Measurements from ENCODE around the gene PTPRU.

Gene PTPRU

GRCh38 chr1:29349871-29350491 lies 113.7 kb downstream of the PTPRU start:
- H3K9ac ChIP-seq (ENCODE audit: low read depth, low read length), result no peak overlapping the region
- no peaks in the 10 kb centered on the region for H3K4me1 ChIP-seq (ENCODE audit: insufficient read depth, low read length)
- no peak overlapping the region for H3K27ac ChIP-seq (ENCODE audit: low read length)
- no peaks in the 10 kb centered on the region for H3K36me3 ChIP-seq (ENCODE audit: insufficient read depth, low read depth, low read length)
- no peak overlapping the region for H3K4me3 ChIP-seq (ENCODE audit: low read length)
- no peaks in the 10 kb centered on the region for H3K9me3 ChIP-seq (ENCODE audit: insufficient read depth, low read depth, low read length)
- H3K27me3 ChIP-seq (ENCODE audit: insufficient read depth, low read length), result peaks cover 5% of the 10 kb centered on the region; the same call in 1 of the 2 replicates

- no peaks in the 10 kb centered on the region; the same call in 1 of the 2 replicates for H3K27me3 ChIP-seq (ENCODE audit: insufficient read depth, low read length)
Observed at GRCh38 chr1:29352719-29353420, 116.5 kb downstream of the PTPRU start.

GRCh38 chr1:29354511-29355098 lies 118.3 kb downstream of the PTPRU start:
- Histone ChIP-seq H3K27me3 (ENCODE audit: insufficient read depth, low read length) (no peaks in the 10 kb centered on the region; the same call in 1 of the 2 replicates), H3K9ac (ENCODE audit: low read depth, low read length) (no peak overlapping the region), H3K36me3 (ENCODE audit: insufficient read depth, low read depth, low read length) (no peaks in the 10 kb centered on the region), H3K4me3 (ENCODE audit: low read length) (no peak overlapping the region), H3K27ac (ENCODE audit: low read length) (no peak overlapping the region), H3K9me3 (ENCODE audit: insufficient read depth, low read depth, low read length) (no peaks in the 10 kb centered on the region), H3K4me1 (ENCODE audit: insufficient read depth, low read length) (no peaks in the 10 kb centered on the region)

More at GRCh38 chr1:29352719-29353420, 116.5 kb downstream of the PTPRU start:
- Histone ChIP-seq H3K9ac (ENCODE audit: low read depth, low read length) (no peak overlapping the region), H3K9me3 (ENCODE audit: insufficient read depth, low read depth, low read length) (no peaks in the 10 kb centered on the region), H3K4me3 (ENCODE audit: low read length) (no peak overlapping the region), H3K4me1 (ENCODE audit: insufficient read depth, low read length) (no peaks in the 10 kb centered on the region), H3K27ac (ENCODE audit: low read length) (no peak overlapping the region), H3K36me3 (ENCODE audit: insufficient read depth, low read depth, low read length) (no peaks in the 10 kb centered on the region)

GRCh38 chr1:29355375-29355774 lies 119.1 kb downstream of the PTPRU start:
- Histone ChIP-seq H3K9ac (ENCODE audit: low read depth, low read length) (no peak overlapping the region), H3K4me3 (ENCODE audit: low read length) (no peak overlapping the region), H3K4me1 (ENCODE audit: insufficient read depth, low read length) (no peaks in the 10 kb centered on the region), H3K27me3 (ENCODE audit: insufficient read depth, low read length) (no peaks in the 10 kb centered on the region; the same call in 1 of the 2 replicates), H3K9me3 (ENCODE audit: insufficient read depth, low read depth, low read length) (no peaks in the 10 kb centered on the region), H3K36me3 (ENCODE audit: insufficient read depth, low read depth, low read length) (no peaks in the 10 kb centered on the region), H3K27ac (ENCODE audit: low read length) (no peak overlapping the region)

- H3K9ac ChIP-seq (ENCODE audit: low read depth, low read length), result no peak overlapping the region
- H3K27ac ChIP-seq (ENCODE audit: low read length), result no peak overlapping the region
- H3K4me1 ChIP-seq (ENCODE audit: insufficient read depth, low read length), result 0 out of 2 replicates have a peak, but pooled peaks cover 5% of the 10 kb centered on the region
- H3K27me3 ChIP-seq (ENCODE audit: insufficient read depth, low read length), result no peaks in the 10 kb centered on the region; the same call in 1 of the 2 replicates
- H3K4me3 ChIP-seq (ENCODE audit: low read length), result no peak overlapping the region
- H3K9me3 ChIP-seq (ENCODE audit: insufficient read depth, low read depth, low read length), result no peaks in the 10 kb centered on the region
- no peaks in the 10 kb centered on the region for H3K36me3 ChIP-seq (ENCODE audit: insufficient read depth, low read depth, low read length)
Observed at GRCh38 chr1:29356663-29357062, 120.3 kb downstream of the PTPRU start.

- no peaks in the 10 kb centered on the region for H3K9me3 ChIP-seq (ENCODE audit: insufficient read depth, low read depth, low read length)
Observed at GRCh38 chr1:29357452-29357851, 121.1 kb downstream of the PTPRU start.

GRCh38 chr1:29358183-29358582 lies 121.9 kb downstream of the PTPRU start:
- Histone ChIP-seq H3K27ac (ENCODE audit: low read length) (no peak overlapping the region), H3K36me3 (ENCODE audit: insufficient read depth, low read depth, low read length) (no peaks in the 10 kb centered on the region), H3K4me1 (ENCODE audit: insufficient read depth, low read length) (0 out of 2 replicates have a peak, but pooled peaks cover 5% of the 10 kb centered on the region), H3K4me3 (ENCODE audit: low read length) (no peak overlapping the region), H3K27me3 (ENCODE audit: insufficient read depth, low read length) (no peaks in the 10 kb centered on the region), H3K9me3 (ENCODE audit: insufficient read depth, low read depth, low read length) (no peaks in the 10 kb centered on the region), H3K9ac (ENCODE audit: low read depth, low read length) (no peak overlapping the region)

More at GRCh38 chr1:29357452-29357851, 121.1 kb downstream of the PTPRU start:
- no peak overlapping the region for H3K9ac ChIP-seq (ENCODE audit: low read depth, low read length)
- H3K4me3 ChIP-seq (ENCODE audit: low read length), result no peak overlapping the region
- no peaks in the 10 kb centered on the region for H3K36me3 ChIP-seq (ENCODE audit: insufficient read depth, low read depth, low read length)
- no peak overlapping the region for H3K27ac ChIP-seq (ENCODE audit: low read length)
- H3K4me1 ChIP-seq (ENCODE audit: insufficient read depth, low read length), result 0 out of 2 replicates have a peak, but pooled peaks cover 5% of the 10 kb centered on the region
- H3K27me3 ChIP-seq (ENCODE audit: insufficient read depth, low read length), result no peaks in the 10 kb centered on the region

- no peak overlapping the region for H3K4me3 ChIP-seq (ENCODE audit: low read length)
- no peaks in the 10 kb centered on the region for H3K36me3 ChIP-seq (ENCODE audit: insufficient read depth, low read depth, low read length)
- 0 out of 2 replicates have a peak, but pooled peaks cover 5% of the 10 kb centered on the region for H3K4me1 ChIP-seq (ENCODE audit: insufficient read depth, low read length)
- H3K27ac ChIP-seq (ENCODE audit: low read length), result no peak overlapping the region
- H3K9ac ChIP-seq (ENCODE audit: low read depth, low read length), result no peak overlapping the region
- no peaks in the 10 kb centered on the region; the same call in 1 of the 2 replicates for H3K27me3 ChIP-seq (ENCODE audit: insufficient read depth, low read length)
- no peaks in the 10 kb centered on the region for H3K9me3 ChIP-seq (ENCODE audit: insufficient read depth, low read depth, low read length)
Observed at GRCh38 chr1:29360768-29361167, 124.4 kb downstream of the PTPRU start.

- H3K4me3 ChIP-seq (ENCODE audit: low read length), result no peak overlapping the region
- no peaks in the 10 kb centered on the region for H3K36me3 ChIP-seq (ENCODE audit: insufficient read depth, low read depth, low read length)
- H3K9ac ChIP-seq (ENCODE audit: low read depth, low read length), result no peak overlapping the region
- H3K27me3 ChIP-seq (ENCODE audit: insufficient read depth, low read length), result no peaks in the 10 kb centered on the region; the same call in 1 of the 2 replicates
- 0 out of 2 replicates have a peak, but pooled peaks cover 5% of the 10 kb centered on the region for H3K4me1 ChIP-seq (ENCODE audit: insufficient read depth, low read length)
- H3K9me3 ChIP-seq (ENCODE audit: insufficient read depth, low read depth, low read length), result no peaks in the 10 kb centered on the region
- no peak overlapping the region for H3K27ac ChIP-seq (ENCODE audit: low read length)
Observed at GRCh38 chr1:29361686-29362085, 125.4 kb downstream of the PTPRU start.

GRCh38 chr1:29362116-29362515 lies 125.8 kb downstream of the PTPRU start:
- Histone ChIP-seq H3K36me3 (ENCODE audit: insufficient read depth, low read depth, low read length) (no peaks in the 10 kb centered on the region), H3K27me3 (ENCODE audit: insufficient read depth, low read length) (no peaks in the 10 kb centered on the region; the same call in 1 of the 2 replicates), H3K9ac (ENCODE audit: low read depth, low read length) (no peak overlapping the region), H3K4me1 (ENCODE audit: insufficient read depth, low read length) (0 out of 2 replicates have a peak, but pooled peaks cover 5% of the 10 kb centered on the region), H3K4me3 (ENCODE audit: low read length) (no peak overlapping the region), H3K9me3 (ENCODE audit: insufficient read depth, low read depth, low read length) (no peaks in the 10 kb centered on the region), H3K27ac (ENCODE audit: low read length) (no peak overlapping the region)

- H3K4me3 ChIP-seq (ENCODE audit: low read length), result no peak overlapping the region
- H3K9me3 ChIP-seq (ENCODE audit: insufficient read depth, low read depth, low read length), result no peaks in the 10 kb centered on the region
- H3K27ac ChIP-seq (ENCODE audit: low read length), result no peak overlapping the region
- no peaks in the 10 kb centered on the region; the same call in 1 of the 2 replicates for H3K27me3 ChIP-seq (ENCODE audit: insufficient read depth, low read length)
- 0 out of 2 replicates have a peak, but pooled peaks cover 5% of the 10 kb centered on the region for H3K4me1 ChIP-seq (ENCODE audit: insufficient read depth, low read length)
- no peaks in the 10 kb centered on the region for H3K36me3 ChIP-seq (ENCODE audit: insufficient read depth, low read depth, low read length)
- no peak overlapping the region for H3K9ac ChIP-seq (ENCODE audit: low read depth, low read length)
Observed at GRCh38 chr1:29362764-29363163, 126.4 kb downstream of the PTPRU start.
